Endothelial cell of umbilical vein (primary cell): Measurements from ENCODE around the gene TMTC4. TPM values are rescaled to one million over a fixed set of nuclear protein-coding genes. Genes with fewer than 3 reads are reported as not detected.

ENCODE experiments used
- BruUV-seq: library from RNA; stranded (reverse); fragments of 400-500 nt; replicated peaks from 2 replicates; lab custom pipeline; 2021; lab: Mats Ljungman, UMichigan
- CTCF ChIA-PET: fragments of 300-600, 350-600 bp; sonication (Branson Sonifier 250); formaldehyde crosslinking; loops from one replicate; lab custom pipeline; 2021; ENCODE audit warnings: antibody characterized with exemption, inconsistent platforms; lab: Charles Lee
- POLR2A ChIA-PET: fragments of 300-600, 350-600 bp; sonication (Branson Sonifier 250); formaldehyde crosslinking; loops from one replicate; lab custom pipeline; 2021; ENCODE audit warnings: antibody characterized with exemption, inconsistent platforms; lab: Charles Lee
- DNase-seq: peaks from one replicate; pipeline ENCODE4 v3.0.0-alpha.2; 2011; ENCODE audit warnings: low read depth, low spot score
- FAIRE-seq: peaks from 2 replicates; lab custom pipeline; 2011; peaks lifted over from hg19 to GRCh38; lab: Jason Lieb, UNC
- H2AFZ ChIP-seq: 2 replicates; pipeline ENCODE4 v1.6.0; 2012; ENCODE audit warnings: low read depth, low read length, control low read depth, inconsistent platforms
- H3K27ac ChIP-seq: 2 replicates; pipeline ENCODE4 v1.5.1; 2011; ENCODE audit warnings: low read depth, mild to moderate bottlenecking, control low read depth, low read length, moderate library complexity; ENCODE audit not compliant: insufficient read depth
- H3K27me3 ChIP-seq, 2 experiments: 2 replicates each; pipeline versions ENCODE4 v1.6.0 to v1.6.1; 2011; ENCODE audit warnings: low read length in 2 of 2, mixed read lengths in 1 of 2; ENCODE audit not compliant: control insufficient read depth in 2 of 2, insufficient read depth in 2 of 2
- H3K36me3 ChIP-seq, 2 experiments: 2 replicates in 1 of 2; 3 replicates in 1 of 2; pipeline ENCODE4 v1.5.1; 2011; ENCODE audit warnings: low read length in 2 of 2, mild to moderate bottlenecking in 1 of 2, moderate library complexity in 1 of 2; ENCODE audit not compliant: control insufficient read depth in 2 of 2, insufficient read depth in 2 of 2; ENCODE audit errors: extremely low read depth in 1 of 2
- H3K4me1 ChIP-seq: 3 replicates; pipeline ENCODE4 v1.5.1; 2011; ENCODE audit warnings: mild to moderate bottlenecking, low read length; ENCODE audit not compliant: control insufficient read depth, insufficient read depth; ENCODE audit errors: extremely low read depth
- H3K4me2 ChIP-seq: 2 replicates; pipeline ENCODE4 v1.6.1; 2011; ENCODE audit warnings: low read length, control low read depth, mixed read lengths; ENCODE audit not compliant: insufficient read depth
- H3K4me3 ChIP-seq, 3 experiments: fragments of 200-600 bp in 1 of 3; sonication (generic), shearing (Covaris generic) in 1 of 3; replicated peaks in 1 of 3; 2 replicates each; pipeline ENCODE4 v1.5.1; 2011 to 2016; ENCODE audit warnings: control low read depth in 3 of 3, low read length in 3 of 3, mild to moderate bottlenecking in 2 of 3, inconsistent platforms in 1 of 3, low read depth in 1 of 3, moderate library complexity in 1 of 3; ENCODE audit not compliant: insufficient read depth in 1 of 3
- H3K79me2 ChIP-seq: 2 replicates; pipeline ENCODE4 v1.6.0; 2012; ENCODE audit warnings: low read length, inconsistent platforms; ENCODE audit not compliant: control insufficient read depth, insufficient read depth
- H3K9ac ChIP-seq: replicated peaks from 2 replicates; pipeline ENCODE3; 2011; ENCODE audit warnings: low read length, control low read depth; ENCODE audit not compliant: insufficient read depth; ENCODE audit errors: extremely low read depth
- H3K9me1 ChIP-seq: replicated peaks from 3 replicates; pipeline ENCODE4 v1.6.0; 2011; ENCODE audit warnings: mild to moderate bottlenecking, low read length; ENCODE audit not compliant: control insufficient read depth, insufficient read depth; ENCODE audit errors: extremely low read depth
- H3K9me3 ChIP-seq: replicated peaks from 2 replicates; pipeline ENCODE4 v1.5.1; 2012; ENCODE audit warnings: low read length, inconsistent platforms; ENCODE audit not compliant: control insufficient read depth, insufficient read depth
- H4K20me1 ChIP-seq: replicated peaks from 2 replicates; pipeline ENCODE3; 2011; ENCODE audit warnings: mild to moderate bottlenecking, low read length; ENCODE audit not compliant: control insufficient read depth, insufficient read depth; ENCODE audit errors: extremely low read depth
- EZH2 ChIP-seq: IDR thresholded peaks from 2 replicates; pipeline ENCODE4 v1.6.1; 2012; ENCODE audit warnings: borderline replicate concordance, low read depth, mild to moderate bottlenecking, moderate library complexity, low read length, inconsistent platforms; ENCODE audit not compliant: severe bottlenecking
- FOS ChIP-seq: IDR thresholded peaks from 2 replicates; pipeline ENCODE4 v1.6.1; 2011; ENCODE audit warnings: mild to moderate bottlenecking, low read length, moderate library complexity, borderline replicate concordance; ENCODE audit not compliant: insufficient read depth
- GATA2 ChIP-seq: IDR thresholded peaks from 2 replicates; pipeline ENCODE4 v1.7.0; 2011; ENCODE audit warnings: low read depth, mild to moderate bottlenecking, moderate library complexity, mixed read lengths, low read length; ENCODE audit not compliant: insufficient read length, insufficient read depth
- JUN ChIP-seq: IDR thresholded peaks from 2 replicates; pipeline ENCODE4 v1.6.1; 2011; ENCODE audit warnings: borderline replicate concordance, low read depth; ENCODE audit not compliant: insufficient read length, insufficient read depth
- MYC ChIP-seq: IDR thresholded peaks from one replicate; pipeline ENCODE4 v1.6.1; 2011; ENCODE audit warnings: mild to moderate bottlenecking, low read depth, low read length
- POLR2A ChIP-seq: IDR thresholded peaks from 2 replicates; pipeline ENCODE4 v1.6.1; 2012; ENCODE audit warnings: low read depth, mild to moderate bottlenecking, control low read depth, low read length
- POLR2AphosphoS5 ChIP-seq: IDR thresholded peaks from 2 replicates; pipeline ENCODE4 v1.6.1; 2012; ENCODE audit warnings: low read depth, mild to moderate bottlenecking, control low read depth, low read length, moderate library complexity; ENCODE audit not compliant: insufficient read depth
- dilution Hi-C: fragments of 300-500 bp; cut with MboI; formaldehyde crosslinking; loops from one replicate; pipeline ENCODE4 v1.15.0; 2019; ENCODE audit warnings: low sequenced_read_pairs; ENCODE audit not compliant: extremely low pct_ligation_motif_present
- intact Hi-C: fragments of 100-400 bp; cut with micrococcal nuclease; formaldehyde crosslinking; loops from one replicate; pipeline ENCODE4 v1.10.0; 2022
- polyA plus RNA-seq, 4 experiments: library from polyadenylated mRNA; depleted of rRNA in 3 of 4; stranded (reverse) in 3 of 4; unstranded in 1 of 4; fragments of >200 nt; gene quantifications; 2 replicates each; pipeline versions ENCODE4 v1.2.1 to v1.2.3, GENCODE V29; 2011 to 2012; ENCODE audit warnings: missing spikeins in 1 of 4
- total RNA-seq: library from RNA; stranded (reverse); gene quantifications from 2 replicates; pipeline ENCODE4 v1.2.3, GENCODE V29; 2021
- TF ChIP-seq, protein P1 (sequence below): IDR thresholded peaks from 2 replicates; pipeline ENCODE4 v1.6.1; 2011; ENCODE audit not compliant: insufficient read depth, insufficient read length
- TF ChIP-seq, protein P2 (sequence below), 2 donors: IDR thresholded peaks; 1 replicate in 1 of 2; 2 replicates in 1 of 2; pipeline ENCODE4 v1.5.1; 2011; ENCODE audit warnings: low read length in 2 of 2, mild to moderate bottlenecking in 2 of 2, moderate library complexity in 2 of 2, control low read depth in 1 of 2, inconsistent platforms in 1 of 2, low read depth in 1 of 2; ENCODE audit not compliant: insufficient read depth in 1 of 2; ENCODE audit errors: extremely low read depth in 1 of 2

Gene TMTC4
- total and polyA plus RNA-seq, 2 donors (not counting 3 experiments of a cell fraction or from before 2014, with no cell fraction given) = 24.6 to 31.9 TPM

DNA sequence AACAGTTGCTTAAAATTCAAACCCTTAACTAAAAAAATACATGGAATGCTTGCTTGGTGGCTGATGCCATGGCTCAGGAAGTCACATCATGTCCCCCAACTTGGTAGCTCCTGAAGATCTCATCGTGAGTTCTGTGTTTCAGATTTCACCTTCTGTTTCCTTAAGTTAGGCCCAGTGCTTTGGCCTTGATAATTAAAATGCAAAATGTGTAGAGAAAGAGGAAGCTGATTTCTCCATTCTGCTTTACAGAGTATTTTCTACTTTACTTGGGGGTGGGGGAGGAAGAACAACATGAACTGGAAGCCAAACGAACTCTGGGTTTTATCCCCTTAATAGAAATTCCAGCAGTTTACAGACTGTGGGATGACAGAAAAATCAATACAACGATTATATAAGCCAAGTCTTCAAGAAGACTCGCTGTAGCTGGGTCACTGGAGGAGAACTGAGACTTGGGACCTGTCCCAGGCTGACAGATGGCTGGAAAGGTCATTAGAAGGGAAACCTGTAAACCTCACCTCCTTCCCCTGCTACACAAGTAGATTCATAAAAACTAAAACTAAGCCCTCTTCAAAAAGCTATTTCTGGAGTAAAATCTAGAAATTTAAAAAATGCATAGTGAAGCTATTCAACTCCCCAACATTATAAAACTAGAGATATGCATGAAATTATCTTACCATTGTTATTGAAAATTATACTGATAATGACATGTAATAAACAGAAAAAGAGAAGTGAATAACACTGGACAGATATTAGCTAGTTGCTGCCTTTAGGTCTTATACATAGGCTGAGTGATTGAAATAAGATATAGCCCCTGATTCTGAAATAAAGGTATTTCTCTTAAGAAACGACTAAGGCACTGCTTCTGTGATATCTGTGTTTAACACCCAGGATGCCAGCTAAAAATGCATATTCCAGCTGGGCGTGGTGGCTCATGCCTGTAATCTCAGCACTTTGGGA, 63.9 kb downstream of the TMTC4 start:
- CTCF ChIA-PET = interaction anchor here (0.7 to 1.3 kb wide), 4 partner anchors 15 to 253 kb away, joined by 3 to 4 read pairs (median 3); no protein-coding TSS in a partner anchor
- no peak overlapping the region for H3K27ac ChIP-seq

More for the DNA sequence above, 63.9 kb downstream of the TMTC4 start:
- Histone ChIP-seq H4K20me1 (no peaks in the 10 kb centered on the region), H3K9ac (no peak overlapping the region), H3K4me2 (no peak overlapping the region), H3K9me1 (no peaks in the 10 kb centered on the region), H2AFZ (no peak overlapping the region), H3K36me3 (peaks cover 0 to 2% of the 10 kb centered on the region in 2 experiments), H3K4me3 (no peak overlapping the region), H3K9me3 (no peaks in the 10 kb centered on the region), H3K4me1 (peaks cover 12% of the 10 kb centered on the region), H3K79me2 (no peaks in the 10 kb centered on the region), H3K27me3 (no peaks in the 10 kb centered on the region)
- dilution Hi-C loops (no loop called here), intact Hi-C loops (no loop called here)
- FAIRE-seq (no peak), DNase-seq (no peak)
- POLR2A ChIA-PET = no interaction called here
- TF ChIP-seq FOS (no peak), GATA2 (no peak), POLR2AphosphoS5 (no peak), EZH2 (no peak), JUN (no peak), MYC (no peak), POLR2A (no peak)
- TF ChIP-seq, protein P1, sequence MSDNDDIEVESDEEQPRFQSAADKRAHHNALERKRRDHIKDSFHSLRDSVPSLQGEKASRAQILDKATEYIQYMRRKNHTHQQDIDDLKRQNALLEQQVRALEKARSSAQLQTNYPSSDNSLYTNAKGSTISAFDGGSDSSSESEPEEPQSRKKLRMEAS = no peak
- TF ChIP-seq, protein P2, sequence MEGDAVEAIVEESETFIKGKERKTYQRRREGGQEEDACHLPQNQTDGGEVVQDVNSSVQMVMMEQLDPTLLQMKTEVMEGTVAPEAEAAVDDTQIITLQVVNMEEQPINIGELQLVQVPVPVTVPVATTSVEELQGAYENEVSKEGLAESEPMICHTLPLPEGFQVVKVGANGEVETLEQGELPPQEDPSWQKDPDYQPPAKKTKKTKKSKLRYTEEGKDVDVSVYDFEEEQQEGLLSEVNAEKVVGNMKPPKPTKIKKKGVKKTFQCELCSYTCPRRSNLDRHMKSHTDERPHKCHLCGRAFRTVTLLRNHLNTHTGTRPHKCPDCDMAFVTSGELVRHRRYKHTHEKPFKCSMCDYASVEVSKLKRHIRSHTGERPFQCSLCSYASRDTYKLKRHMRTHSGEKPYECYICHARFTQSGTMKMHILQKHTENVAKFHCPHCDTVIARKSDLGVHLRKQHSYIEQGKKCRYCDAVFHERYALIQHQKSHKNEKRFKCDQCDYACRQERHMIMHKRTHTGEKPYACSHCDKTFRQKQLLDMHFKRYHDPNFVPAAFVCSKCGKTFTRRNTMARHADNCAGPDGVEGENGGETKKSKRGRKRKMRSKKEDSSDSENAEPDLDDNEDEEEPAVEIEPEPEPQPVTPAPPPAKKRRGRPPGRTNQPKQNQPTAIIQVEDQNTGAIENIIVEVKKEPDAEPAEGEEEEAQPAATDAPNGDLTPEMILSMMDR (IDR thresholded peaks at IDR 0.05; ENCODE audit: extremely low read depth in 1 of 2, insufficient read depth in 1 of 2, low read depth in 1 of 2, low read length in 2 of 2) = no peak
- no TSS peak for BruUV-seq
